AG20443 (cell line): ENCODE data around the gene PIKFYVE.
"Not testable (repeated sequence)": the region's sequence is repeated elsewhere in the genome, so short reads cannot be mapped to it uniquely, and the experiment has no call there.

Source experiments
- DNase-seq: peaks from one replicate; pipeline ENCODE4 v3.0.0; 2012; ENCODE audit warnings: low spot score, mixed read lengths

Gene PIKFYVE

DNA sequence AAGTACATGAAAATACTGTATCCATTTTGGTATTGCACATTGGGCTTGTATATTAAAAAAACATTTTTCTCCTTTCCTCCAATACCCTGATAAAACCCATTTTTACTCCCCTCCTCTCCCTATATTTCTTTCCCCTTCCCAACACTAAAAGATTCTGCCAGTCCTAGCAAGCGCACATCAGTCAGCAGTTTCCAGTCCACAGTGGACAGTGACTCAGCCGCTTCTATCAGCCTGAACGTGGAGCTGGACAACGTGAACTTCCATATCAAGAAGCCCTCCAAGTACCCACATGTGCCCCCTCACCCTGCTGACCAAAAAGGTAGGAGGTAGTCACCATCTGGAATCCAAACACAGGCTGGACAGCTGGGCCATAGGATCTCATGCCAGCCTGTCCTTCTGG, 38.6 kb downstream of the PIKFYVE start:
- no peak for DNase-seq

GRCh38 chr2:208306291-208306690, 40.2 kb downstream of the PIKFYVE start:
- peak; percentile 24 for DNase-seq

GRCh38 chr2:208311321-208311720, 45.3 kb downstream of the PIKFYVE start:
- no peak for DNase-seq

DNA sequence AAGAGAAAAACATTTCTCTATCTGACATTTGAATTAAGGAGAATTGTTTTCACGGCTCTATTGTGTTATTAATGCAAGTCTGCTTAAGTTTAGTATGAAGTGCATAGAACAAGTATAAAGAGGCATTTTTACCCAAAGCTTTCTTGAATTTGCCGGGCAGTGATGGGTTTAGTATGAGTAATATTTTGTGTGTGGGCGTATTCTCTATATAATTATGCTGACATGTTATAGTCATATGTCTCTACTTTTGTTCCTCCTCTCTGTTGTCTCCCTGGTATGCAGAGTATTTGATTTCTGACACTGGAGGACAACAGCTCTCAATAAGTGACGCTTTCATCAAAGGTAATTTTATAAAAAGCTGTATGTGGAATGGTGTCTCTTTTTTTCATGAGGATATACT, 45.9 kb downstream of the PIKFYVE start:
- DNase-seq: peak; percentile 22

GRCh38 chr2:208315081-208315788, 49.2 kb downstream of the PIKFYVE start:
- peak; percentile 69 for DNase-seq

DNA sequence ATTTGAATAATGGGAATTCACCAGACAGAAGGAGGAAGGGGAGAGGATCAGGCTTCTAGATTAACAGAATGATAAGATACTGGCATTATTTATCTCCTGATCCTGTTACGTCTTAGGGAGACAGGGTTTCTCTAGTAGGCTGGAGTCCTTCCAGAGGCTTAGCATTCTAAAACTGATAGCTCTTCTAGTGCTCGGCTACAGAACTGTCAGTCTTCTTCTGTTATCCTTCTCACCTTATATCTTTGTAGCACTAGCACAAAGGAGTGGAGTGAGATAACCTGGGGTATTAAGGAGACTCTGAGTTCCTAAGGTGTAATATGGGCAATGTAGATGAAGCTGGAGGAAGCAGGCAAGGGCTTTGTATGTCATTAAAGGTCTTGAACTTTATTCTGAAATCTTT, 52.1 kb downstream of the PIKFYVE start:
- no peak for DNase-seq

GRCh38 chr2:208319391-208319790, 53.3 kb downstream of the PIKFYVE start:
- DNase-seq: no peak

DNA sequence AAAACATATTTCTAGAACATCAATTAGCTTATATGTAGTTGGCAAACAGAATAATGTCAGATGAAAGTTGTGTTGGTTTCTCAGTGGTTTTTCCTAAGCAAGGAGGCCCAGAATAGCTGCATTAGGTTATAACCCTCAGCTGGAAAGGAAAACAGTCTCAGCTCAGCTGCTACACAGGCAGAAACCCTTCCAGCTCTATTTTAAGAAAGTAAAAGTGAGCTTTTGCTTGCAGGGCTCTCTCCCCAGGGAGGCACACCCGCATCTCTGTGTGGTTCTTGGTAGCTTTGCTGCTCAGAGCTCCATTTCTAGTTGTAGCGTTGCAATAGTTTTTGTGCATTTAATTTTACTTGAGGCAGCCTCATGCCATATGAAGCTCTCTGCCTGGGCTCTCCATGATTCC, 54.6 kb downstream of the PIKFYVE start:
- peak; percentile 41 for DNase-seq

DNA sequence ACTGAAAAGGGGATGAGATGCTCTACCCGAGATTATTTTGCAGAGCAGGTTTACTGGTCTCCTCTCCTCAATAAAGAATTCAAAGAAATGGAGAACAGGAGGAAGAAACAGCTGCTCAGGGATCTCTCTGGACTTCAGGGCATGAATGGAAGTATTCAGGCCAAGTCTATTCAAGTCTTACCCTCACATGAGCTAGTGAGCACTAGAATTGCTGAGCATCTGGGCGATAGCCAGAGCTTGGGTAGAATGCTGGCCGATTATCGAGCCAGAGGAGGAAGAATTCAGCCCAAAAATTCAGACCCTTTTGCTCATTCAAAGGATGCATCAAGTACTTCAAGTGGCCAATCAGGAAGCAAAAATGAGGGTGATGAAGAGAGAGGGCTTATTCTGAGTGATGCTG, 60.0 kb downstream of the PIKFYVE start:
- no peak for DNase-seq

DNA sequence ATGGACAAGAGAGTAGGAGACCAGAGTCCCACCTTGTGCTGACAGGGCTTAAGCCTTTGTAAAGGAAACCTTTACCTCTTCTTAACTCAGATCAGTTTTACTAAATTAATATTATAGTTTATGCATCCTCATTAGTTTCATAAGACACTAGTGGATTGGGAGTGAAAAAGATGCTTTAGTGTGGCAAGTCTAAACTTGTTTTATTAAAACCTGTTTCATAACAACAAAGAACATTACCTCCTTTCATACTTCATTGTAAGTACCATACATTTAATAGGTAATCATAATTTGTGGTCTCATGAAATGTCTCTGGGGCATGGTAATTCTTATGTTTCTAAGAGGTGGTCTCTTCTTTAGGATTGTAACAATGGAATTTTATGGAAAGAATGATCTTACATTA, 63.4 kb downstream of the PIKFYVE start:
- no peak for DNase-seq

- DNase-seq: no peak
Observed at GRCh38 chr2:208334230-208334629, 68.2 kb downstream of the PIKFYVE start.

- no peak for DNase-seq
Observed at GRCh38 chr2:208346756-208347155, 80.7 kb downstream of the PIKFYVE start.

GRCh38 chr2:208350610-208351009, 84.6 kb downstream of the PIKFYVE start:
- no peak for DNase-seq

GRCh38 chr2:208352644-208353567, 86.9 kb downstream of the PIKFYVE start:
- DNase-seq: no peak

GRCh38 chr2:208354964-208355381, 88.9 kb downstream of the PIKFYVE start:
- no peak for DNase-seq

DNA sequence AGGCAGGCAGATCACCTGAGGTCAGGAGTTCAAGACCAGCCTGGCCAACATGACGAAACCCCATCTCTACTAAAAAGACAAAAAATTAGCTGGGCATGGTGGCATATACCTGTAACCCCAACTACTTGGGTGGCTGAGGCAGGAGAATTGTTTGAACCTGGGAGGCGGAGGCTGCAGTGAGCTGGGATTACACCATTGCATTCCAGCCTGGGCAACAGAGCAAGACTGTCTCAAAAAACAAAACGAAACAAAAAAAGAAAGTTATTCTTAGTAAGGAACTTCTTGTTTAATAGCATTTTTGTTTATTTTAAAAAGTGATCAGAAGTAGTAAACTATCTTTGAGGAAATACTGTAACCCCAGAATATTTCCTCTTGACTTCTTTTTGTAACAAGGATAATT, 90.4 kb downstream of the PIKFYVE start:
- not testable (repeated sequence) for DNase-seq

DNA sequence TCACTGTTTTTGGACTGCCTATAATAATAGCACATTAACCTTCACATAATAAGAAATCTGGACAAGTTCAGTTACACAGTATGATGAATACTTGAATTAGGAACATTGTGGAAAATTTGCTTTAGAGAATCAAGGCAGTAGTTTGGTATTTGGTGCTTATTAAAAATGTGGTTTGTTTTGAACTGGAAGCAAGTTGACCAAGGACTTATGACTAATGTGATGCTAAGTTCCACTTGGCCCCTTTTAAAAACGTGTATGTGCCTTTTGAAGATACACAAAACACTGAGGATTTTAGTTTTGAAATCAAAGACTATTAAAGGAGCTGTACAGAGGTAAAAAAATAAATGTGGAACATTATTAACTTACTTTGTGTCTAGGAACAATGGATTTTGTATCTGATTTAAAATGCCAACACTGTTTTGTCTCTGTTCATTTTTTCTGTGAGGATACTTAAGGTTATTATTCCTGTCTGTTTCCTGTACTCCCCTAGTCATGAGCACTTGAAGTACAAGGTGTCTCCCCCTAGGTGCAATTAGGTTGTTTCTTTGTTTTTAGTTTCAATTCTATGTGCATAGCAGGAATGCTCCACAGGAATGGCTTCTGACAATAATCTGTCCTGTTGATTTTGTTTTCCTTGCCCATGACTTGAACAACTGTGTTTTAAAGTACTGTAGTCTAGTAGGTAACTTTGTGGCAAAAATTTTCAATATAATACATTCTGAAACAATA, 91.0 kb downstream of the PIKFYVE start:
- DNase-seq: no peak

DNA sequence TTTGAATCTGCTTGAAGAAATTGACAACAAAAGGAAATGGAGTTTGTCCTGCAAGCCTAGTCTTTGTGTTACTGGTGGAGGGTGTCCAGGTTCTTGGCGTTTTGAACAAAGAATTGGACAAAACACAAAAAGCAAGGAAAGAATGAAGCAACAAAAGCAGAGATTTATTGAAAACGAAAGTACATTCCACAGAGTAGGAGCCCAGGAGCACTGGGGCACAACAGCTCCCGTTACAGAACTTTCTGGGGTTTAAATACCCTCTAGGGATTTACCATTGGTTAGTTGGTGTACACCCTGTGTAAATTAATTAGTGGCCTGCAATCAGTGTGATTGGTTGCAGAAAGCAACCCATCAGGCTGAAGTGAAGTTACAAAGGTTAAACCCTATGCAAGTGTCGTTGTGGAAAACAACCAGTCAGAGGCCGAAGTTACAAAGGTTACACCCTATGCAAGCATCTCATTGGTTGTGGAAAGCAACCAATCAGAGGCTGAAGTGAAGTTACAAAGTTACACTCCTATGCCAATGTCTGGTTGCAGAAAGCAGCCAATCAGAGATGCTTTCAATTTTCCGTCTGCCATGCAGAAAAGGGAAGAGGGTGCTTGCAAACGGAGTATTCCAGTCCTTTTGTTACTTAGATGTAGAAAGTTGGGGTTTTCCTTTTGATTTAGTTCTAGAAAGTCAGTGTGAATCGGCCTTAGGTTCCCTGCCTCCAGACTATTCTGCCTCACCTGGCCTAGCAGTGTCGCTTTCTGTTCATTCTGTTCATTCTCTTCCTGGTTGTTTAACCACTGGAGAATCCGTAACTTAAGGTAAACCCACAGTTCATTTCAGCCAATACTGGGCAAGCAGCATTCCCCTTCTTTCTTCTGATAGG, 92.9 kb downstream of the PIKFYVE start:
- DNase-seq: no peak

DNA sequence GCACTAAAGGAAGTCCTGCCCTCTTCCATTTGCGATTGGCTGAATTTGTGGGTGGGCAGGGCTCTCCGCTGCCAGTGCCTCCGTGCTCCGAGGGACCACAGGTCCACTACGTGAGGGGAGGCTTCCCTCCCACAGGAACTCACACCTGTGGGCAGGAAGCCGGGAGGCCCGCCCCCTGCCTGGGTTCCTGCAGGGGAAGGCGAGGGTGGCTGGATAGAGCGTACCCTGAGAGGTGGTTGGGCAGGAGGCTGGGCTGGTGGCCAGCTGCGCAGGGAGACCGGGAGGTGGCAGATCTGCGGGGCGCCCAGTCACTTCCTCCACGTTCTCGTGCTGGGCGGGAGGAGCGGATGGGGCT, 93.6 kb downstream of the PIKFYVE start:
- no peak for DNase-seq

DNA sequence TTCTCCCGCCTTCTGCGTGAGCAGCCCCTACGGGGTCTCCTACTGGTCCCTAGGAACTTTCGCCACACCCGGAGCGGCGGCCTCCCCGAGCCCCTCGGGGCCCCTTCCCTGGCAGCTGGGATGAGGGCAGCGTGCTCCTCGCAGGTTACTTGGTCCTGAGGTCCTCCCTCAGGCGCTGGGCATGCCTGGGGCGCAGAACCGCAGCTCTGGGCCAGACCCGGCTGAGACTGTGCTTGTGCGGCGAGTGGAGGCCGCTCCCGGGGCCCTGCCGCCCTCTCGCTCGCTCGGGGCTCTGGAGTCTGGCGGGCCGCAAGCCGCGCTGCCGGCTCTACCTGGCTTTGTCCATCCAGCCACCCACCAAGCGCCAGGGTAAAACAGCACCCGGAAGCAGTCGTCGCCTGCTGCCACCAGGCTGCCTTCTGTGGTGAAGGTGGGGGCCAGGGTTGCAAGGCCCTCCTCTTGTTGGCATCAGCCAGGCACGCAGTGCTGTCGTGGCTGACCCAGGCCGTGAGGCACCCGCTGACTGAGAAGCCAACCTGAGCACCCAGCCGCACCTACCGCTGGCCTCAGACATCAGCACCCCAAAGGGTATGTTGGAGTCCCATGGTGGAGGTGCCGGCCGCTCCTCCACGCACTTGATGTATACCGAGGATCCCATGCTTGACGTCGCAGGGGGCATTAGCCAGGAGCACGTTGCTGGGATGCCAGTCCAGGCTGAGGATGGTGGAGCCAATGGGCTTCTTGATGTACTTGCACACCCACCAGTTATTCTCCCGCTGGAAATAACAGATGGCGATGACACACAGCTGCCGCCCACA, 94.4 kb downstream of the PIKFYVE start:
- DNase-seq: no peak

DNA sequence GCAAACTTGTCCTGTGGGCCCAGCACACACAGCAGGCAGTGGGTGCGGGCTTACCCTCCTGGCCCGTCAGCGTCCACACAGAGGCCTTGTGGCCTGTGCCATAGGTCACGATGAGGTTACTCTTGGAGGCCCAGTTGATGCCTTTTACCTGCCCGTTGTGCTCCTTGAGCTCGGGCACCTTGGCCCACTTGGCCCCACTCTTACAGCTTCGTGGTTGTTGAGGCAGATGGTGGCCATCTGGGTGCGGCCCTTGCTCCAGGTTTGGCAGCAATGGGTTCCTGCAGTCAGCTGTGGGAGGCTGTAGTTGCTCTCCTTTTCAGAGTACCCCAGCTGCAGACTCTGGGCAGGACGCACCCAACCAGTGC, 95.0 kb downstream of the PIKFYVE start:
- no peak for DNase-seq
